AML-193 (cell line): Measurements from ENCODE around the gene TBPL2.
"Not testable (repeated sequence)": the region's sequence is repeated elsewhere in the genome, so short reads cannot be mapped to it uniquely, and the experiment has no call there.

ENCODE experiments used
- DNase-seq, 2 experiments: peaks; one replicate each; lab custom pipeline; 2025; lab: John Stamatoyannopoulos, UW

TBPL2 gene

GRCh38 chr14:55404173-55404854 lies 36.1 kb downstream of the TBPL2 start:
- DNase-seq, result no peak

DNA sequence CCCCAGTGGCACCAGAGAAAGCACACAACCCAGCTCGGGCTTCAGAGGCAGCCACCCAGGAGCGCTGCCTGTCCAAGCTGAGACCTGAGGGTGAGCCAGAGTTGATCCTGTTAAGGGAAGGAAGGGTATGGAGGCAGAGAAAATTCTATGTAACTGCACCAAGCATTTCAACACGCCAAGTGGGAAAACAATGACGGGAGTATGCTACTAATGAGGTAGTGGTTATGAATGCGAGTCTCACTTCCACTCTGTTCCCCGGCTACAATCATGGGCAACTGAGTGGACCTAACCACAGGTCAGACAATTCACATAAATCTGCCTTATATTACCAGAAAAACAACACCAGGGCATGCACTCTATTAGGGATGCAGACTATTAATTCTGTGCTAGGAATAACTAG lies 38.7 kb downstream of the TBPL2 start:
- DNase-seq, result no peak

GRCh38 chr14:55399852-55400251 lies 40.6 kb downstream of the TBPL2 start:
- no peak for DNase-seq

DNA sequence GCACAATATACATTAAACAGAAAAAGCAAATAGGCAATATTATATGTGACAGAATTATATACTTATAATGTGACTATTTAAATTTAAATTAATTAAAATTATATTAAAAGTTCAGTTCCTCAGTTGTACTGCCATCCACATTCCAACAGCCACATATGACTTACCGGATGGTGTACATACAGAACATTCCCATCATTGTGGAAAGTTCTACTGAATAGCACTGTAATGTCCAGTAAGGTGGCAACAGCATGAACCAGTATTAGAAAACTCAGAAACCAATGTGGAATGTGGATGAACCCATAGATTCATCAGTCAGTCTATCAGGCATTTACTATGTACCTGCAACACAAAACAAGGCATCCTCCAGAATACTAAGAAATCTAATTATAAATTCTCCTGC lies 41.2 kb downstream of the TBPL2 start:
- DNase-seq, result no peak

DNA sequence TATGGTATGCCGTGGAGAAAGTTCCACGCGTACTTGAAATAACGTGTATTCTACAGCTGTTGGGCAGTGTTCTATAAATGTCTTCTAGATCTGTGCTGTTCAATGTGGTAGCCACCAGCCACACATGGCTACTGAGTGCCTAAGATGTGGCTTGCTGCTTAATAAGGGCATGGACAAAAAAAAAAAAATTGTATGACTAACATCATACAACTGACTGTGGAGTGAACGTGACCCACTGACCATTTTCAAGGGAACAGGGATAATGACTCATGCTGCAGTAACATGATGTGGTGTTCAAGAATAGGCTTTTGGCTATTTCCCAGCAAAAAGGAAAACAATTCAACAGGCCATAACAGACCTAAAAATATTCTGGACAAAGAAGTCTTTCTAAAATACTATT lies 41.7 kb downstream of the TBPL2 start:
- no peak for DNase-seq

DNA sequence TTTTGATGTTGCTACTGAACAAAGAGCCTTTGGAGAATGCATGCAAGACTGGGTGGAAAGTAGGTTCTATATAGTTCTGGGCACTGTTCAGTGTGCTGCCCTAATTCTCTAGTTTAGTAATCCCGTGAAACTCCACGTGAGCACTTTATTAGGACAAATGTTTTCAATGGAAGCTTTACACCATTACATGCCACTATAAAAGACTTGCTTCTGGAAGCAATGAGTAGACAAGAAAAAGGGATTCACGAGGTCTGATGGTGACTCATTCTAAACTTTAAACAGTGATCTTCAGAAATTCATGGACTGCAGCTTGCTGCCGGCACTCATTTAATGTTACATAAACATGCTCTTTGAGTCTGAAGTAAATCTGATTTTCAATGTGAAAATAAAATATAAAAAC lies 51.1 kb downstream of the TBPL2 start:
- no peak for DNase-seq

DNA sequence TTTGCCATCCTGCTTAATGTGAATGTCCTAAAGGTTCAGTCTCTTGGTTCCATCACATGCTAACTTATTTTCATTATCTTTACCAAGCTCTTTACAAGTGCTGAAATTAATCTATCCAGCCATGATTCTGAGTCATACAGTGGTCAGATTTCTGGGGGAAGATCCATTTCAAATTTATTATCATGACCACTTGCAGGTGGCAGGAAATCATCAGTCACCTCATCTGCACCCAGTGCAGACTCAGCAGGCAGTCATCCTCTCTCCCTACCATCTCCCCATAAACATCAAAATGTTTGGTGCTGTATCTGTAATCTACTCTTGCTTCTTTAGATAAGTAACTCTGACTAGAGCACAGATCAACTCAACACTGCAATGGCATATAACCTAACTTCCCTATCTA lies 52.3 kb downstream of the TBPL2 start:
- DNase-seq, result no peak

- DNase-seq, result no peak
Observed at GRCh38 chr14:55387121-55387520, 53.3 kb downstream of the TBPL2 start.

DNA sequence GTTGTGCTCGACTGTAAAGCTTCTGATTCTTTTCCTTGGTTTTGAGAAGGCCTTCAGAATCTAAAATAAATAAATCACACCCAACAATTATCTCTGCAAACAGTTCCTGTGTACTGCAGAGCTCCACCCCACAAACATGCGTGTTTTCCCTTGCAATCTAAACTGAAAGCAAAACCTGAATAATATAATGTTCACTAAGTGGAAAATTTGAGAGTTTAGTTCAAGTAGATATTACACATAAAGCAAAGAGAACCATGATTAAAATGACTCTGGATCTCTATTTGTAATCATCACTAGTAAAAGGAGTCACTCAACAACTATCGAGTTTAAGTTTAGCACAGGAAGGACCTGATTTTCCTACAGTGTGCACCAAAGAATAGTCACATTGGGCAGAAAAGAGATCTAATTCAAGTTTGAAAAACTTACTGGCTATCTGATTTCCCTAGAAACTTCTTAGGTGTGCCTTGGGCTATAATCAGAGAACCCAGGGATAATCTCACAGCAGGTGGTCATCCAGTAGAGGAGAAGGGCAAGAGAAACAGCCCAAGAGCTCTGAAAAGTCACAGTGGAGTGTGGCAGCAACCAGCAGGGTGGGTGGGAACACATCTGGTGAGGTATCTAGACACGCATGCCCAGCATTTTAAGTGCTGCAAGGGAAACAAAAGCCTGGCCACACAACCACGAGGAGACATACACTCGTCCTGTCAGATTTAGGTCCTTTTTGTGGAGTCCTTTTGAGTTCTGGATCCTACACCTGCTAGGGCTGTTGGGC lies 54.2 kb downstream of the TBPL2 start:
- no peak for DNase-seq

GRCh38 chr14:55384536-55384935 lies 55.9 kb downstream of the TBPL2 start:
- DNase-seq, result no peak

GRCh38 chr14:55383541-55384140 lies 56.8 kb downstream of the TBPL2 start:
- DNase-seq, result no peak

GRCh38 chr14:55383056-55383466 lies 57.4 kb downstream of the TBPL2 start:
- not testable (repeated sequence) for DNase-seq

DNA sequence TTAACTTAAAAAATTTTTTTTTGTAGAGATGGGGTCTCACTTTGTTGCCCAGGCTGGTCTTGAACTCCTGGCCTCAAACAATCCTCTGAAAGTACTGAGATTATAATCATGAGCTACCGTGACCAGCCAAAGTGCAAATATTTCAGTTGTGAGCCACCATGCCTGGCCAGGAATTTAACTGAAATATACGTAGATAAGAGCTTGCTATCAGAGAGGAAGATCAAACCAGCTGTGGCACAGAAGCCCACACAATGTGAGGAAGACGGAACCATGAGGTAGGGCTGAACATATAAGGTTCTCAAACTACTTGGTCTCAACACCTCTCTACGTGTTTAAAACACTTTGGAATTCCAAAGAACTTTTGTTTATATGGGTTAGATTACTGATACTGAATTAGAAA lies 57.9 kb downstream of the TBPL2 start:
- DNase-seq, result no peak

DNA sequence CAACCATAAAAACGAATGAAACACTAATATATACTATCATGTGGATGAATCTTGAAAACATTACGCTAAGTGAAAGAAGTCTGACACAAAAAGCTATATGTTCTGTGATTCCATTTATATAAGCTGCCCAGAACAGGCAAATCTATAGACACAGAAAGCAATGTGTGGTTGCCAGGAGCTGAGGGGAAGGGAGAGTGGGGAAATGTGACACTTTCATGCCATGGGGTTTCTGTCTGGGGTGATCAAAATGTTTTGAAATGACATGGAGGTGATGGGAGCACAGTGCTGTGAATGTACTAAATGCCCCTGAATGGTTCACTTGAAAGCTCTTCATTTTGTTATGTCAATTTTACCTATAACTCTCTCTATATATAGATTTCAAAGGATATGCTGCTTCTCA lies 58.9 kb downstream of the TBPL2 start:
- DNase-seq, result no peak

DNA sequence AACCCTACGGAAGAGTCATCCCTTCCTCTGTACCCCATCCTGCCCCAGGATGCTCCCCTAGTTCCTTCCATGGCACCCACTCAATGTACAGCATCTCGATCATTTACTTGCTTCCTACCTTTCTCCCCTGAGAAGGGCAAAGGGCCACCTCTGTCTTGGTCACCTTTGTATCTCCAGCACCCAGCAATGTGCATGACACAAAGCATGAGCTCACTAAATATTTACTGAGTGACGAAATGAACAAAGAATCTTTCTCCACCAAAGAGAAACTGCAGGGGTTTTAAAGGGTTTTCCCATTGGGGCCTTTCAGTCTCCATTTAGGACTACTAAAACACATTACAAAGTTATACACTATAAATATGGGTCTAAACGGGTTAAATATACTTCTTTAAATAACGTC lies 59.4 kb downstream of the TBPL2 start:
- DNase-seq, result no peak

DNA sequence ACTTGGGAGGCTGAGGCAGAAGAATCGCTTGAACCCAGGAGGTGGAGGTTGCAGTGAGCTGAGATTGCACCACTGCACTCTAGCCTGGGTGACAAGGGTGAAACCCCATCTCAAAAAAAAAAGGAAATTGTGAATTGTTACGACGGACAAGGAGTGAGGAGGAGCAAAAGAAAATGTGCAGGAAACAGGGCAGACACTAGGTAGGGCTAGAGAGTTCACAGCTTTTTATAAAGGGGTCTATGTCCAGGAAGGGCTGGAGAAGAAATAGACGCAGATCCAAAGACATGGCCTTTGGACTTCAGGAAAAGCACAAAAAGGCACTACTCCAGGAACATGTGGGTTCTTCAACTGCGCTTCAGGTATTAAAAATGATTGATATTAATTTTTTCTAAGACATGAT lies 63.2 kb downstream of the TBPL2 start:
- DNase-seq, result no peak

DNA sequence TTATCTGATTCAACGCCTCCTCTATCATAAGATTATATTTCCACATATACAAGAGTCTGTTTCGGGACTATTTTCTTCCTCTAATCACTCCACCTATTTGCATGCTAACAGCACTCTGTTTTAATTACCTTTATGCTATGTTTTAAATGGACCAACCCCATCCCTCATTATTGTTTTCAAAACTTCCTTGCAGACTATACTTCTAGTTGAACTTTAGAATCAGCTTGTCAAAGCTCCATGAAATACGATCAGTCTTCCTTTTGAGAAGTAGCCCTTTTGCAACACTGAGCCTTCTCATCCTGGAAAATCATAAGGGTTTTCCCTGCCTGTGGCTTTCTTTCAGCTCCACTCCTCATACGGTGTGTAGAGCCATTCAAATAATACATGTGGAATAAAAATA lies 65.6 kb downstream of the TBPL2 start:
- DNase-seq, result no peak

GRCh38 chr14:55373784-55374705 lies 66.4 kb downstream of the TBPL2 start:
- no peak for DNase-seq

- no peak for DNase-seq
Observed at GRCh38 chr14:55372825-55373224, 67.6 kb downstream of the TBPL2 start.

GRCh38 chr14:55372423-55372822 lies 68.0 kb downstream of the TBPL2 start:
- no peak for DNase-seq

DNA sequence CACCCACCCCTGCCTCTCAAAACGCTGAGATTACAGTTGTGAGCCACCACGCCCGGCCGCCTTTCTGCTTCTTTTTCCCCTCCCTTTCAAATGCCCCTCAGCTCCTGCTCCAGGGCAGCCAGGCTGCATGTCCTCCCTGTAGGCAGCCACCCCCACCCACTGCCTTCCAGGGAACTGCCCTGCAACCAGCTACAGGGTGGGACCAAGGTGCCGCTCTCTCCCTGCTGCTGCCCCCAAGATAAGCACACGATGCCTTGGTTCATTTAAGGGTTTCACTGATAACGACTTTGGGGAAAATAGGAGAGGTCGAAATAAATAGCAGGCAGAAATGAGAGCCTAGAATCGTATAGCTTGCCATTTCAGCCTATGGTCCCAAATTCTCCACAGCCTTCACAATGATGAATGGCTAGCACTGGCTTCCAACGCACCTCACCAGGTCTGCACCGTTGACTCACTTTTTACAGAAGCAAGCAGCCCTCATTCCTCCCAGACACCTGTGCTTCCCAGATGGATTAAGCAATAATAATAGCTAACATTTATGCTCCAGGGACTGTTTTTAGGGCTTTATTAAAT lies 69.4 kb downstream of the TBPL2 start:
- DNase-seq, result no peak

GRCh38 chr14:55366271-55366670 lies 74.1 kb downstream of the TBPL2 start:
- no peak for DNase-seq
